Caco-2 (cell line): ENCODE data around the gene ARSA. TPM values are rescaled to one million over a fixed set of nuclear protein-coding genes. Genes with fewer than 3 reads are reported as not detected.

Experiments
- BruUV-seq: library from RNA; stranded (reverse); fragments of 400-500 nt; replicated peaks from 2 replicates; lab custom pipeline; 2021; lab: Mats Ljungman, UMichigan
- CTCF ChIA-PET: fragments of 300-600 bp; sonication (Branson Sonifier 250); formaldehyde crosslinking; loops from one replicate; lab custom pipeline; 2022; ENCODE audit warnings: antibody characterized with exemption; lab: Charles Lee
- POLR2A ChIA-PET: fragments of 300-600 bp; sonication (Branson Sonifier 250); formaldehyde crosslinking; loops from one replicate; lab custom pipeline; 2022; ENCODE audit warnings: antibody characterized with exemption; lab: Charles Lee
- DNase-seq, 2 experiments: peaks; one replicate each; pipeline versions ENCODE4 v3.0.0 to v3.0.0-alpha.2; 2020 to 2022
- H3K27me3 ChIP-seq: replicated peaks from 2 replicates; pipeline ENCODE4 v1.6.0; 2011; ENCODE audit warnings: low read length; ENCODE audit not compliant: control insufficient read depth, insufficient read depth
- H3K36me3 ChIP-seq: 2 replicates; pipeline ENCODE4 v1.5.1; 2011; ENCODE audit warnings: low read length; ENCODE audit not compliant: control insufficient read depth, insufficient read depth
- H3K4me1 ChIP-seq: fragments of 250-450 bp; sonication (Bioruptor Pico); 2 replicates; pipeline ENCODE4 v1.5.1; 2020; ENCODE audit warnings: mild to moderate bottlenecking
- H3K4me3 ChIP-seq: 2 replicates; pipeline ENCODE4 v1.5.1; 2011; ENCODE audit warnings: low read depth, mild to moderate bottlenecking, control low read depth, low read length
- H3K9me3 ChIP-seq: fragments of 250-450 bp; sonication (Bioruptor Pico); 2 replicates; pipeline ENCODE4 v1.5.1; 2020; ENCODE audit warnings: mild to moderate bottlenecking, moderate library complexity
- H3K27ac Mint-ChIP-seq: one replicate; pipeline ENCODE4 v1.8.0; 2022; ENCODE audit warnings: mixed read lengths; ENCODE audit not compliant: unreplicated experiment
- H3K27me3 Mint-ChIP-seq: one replicate; pipeline ENCODE4 v1.8.0; 2022; ENCODE audit warnings: mixed read lengths; ENCODE audit not compliant: insufficient read depth, unreplicated experiment
- H3K36me3 Mint-ChIP-seq: one replicate; pipeline ENCODE4 v1.8.0; 2022; ENCODE audit warnings: mild to moderate bottlenecking, mixed read lengths; ENCODE audit not compliant: insufficient read depth, unreplicated experiment
- H3K4me1 Mint-ChIP-seq: one replicate; pipeline ENCODE4 v1.8.0; 2022; ENCODE audit warnings: low read depth, mixed read lengths; ENCODE audit not compliant: unreplicated experiment
- H3K4me3 Mint-ChIP-seq: one replicate; pipeline ENCODE4 v1.8.0; 2022; ENCODE audit warnings: mild to moderate bottlenecking, moderate library complexity, mixed read lengths; ENCODE audit not compliant: unreplicated experiment
- H3K9me3 Mint-ChIP-seq: one replicate; pipeline ENCODE4 v1.8.0; 2022; ENCODE audit warnings: mixed read lengths; ENCODE audit not compliant: unreplicated experiment
- intact Hi-C: fragments of 100-400 bp; cut with micrococcal nuclease; formaldehyde crosslinking; loops from one replicate; pipeline ENCODE4 v1.10.0; 2022; ENCODE audit not compliant: unreplicated experiment
- total RNA-seq: library from RNA; stranded (reverse); gene quantifications from 2 replicates; pipeline ENCODE4 v1.2.3, GENCODE V29; 2022
- TF ChIP-seq, protein P1 (sequence below), 2 experiments: fragments of 200-600 bp in 1 of 2; IDR thresholded peaks; 1 replicate in 1 of 2; 2 replicates in 1 of 2; pipeline versions ENCODE4 v1.5.1 to v1.8.0; 2011 to 2022; ENCODE audit warnings: antibody characterized with exemption in 1 of 2, control low read depth in 1 of 2, inconsistent platforms in 1 of 2, low read depth in 1 of 2, low read length in 1 of 2, mild to moderate bottlenecking in 1 of 2, moderate library complexity in 1 of 2; ENCODE audit not compliant: insufficient read depth in 1 of 2, severe bottlenecking in 1 of 2, unreplicated experiment in 1 of 2

ARSA gene
- total RNA-seq, 1 experiment from 2014 or later = 11.5 TPM

DNA sequence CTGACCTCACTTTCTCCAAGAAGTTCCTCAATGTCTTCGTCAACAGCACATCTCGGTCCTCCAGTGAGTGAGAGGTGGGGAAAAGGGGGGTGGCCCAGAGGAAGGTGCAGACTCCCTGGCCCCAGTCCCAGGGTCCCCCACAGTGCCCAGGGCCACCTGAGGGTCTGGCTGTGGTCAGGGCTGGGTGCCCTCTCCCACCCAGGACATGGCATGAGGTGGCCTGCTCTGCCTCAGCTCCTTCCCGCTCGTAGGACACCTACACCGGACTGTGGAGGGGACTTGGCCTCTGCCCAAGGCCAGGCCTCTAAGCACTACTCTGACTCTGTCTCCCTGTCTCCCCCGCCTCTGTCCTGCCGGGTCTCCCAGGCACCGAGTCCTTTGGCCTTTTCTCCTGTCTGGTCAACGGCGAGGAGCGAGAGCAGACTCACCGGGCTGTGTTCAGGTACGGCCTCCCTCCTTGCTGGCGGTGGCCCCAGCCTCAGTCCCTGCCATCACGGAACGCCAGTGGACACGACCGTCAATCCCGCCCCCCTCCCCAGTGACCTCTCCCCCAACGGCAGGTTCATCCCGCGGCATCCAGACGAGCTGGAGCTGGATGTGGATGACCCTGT is 22.8 kb downstream of the ARSA start:
- POLR2A ChIA-PET = no interaction called here
- Histone ChIP-seq H3K9me3 (no peaks in the 10 kb centered on the region), H3K27me3 (no peaks in the 10 kb centered on the region), H3K4me3 (no peak overlapping the region), H3K36me3 (no peaks in the 10 kb centered on the region), H3K4me1 (no peaks in the 10 kb centered on the region; the same call in 1 of the 2 replicates)
- BruUV-seq = no TSS peak
- Mint-ChIP-seq H3K4me3 (no peak overlapping the region), H3K27me3 (peaks cover 6% of the 10 kb centered on the region), H3K9me3 (no peaks in the 10 kb centered on the region), H3K4me1 (peaks cover under 1% of the 10 kb centered on the region), H3K27ac (no peak overlapping the region), H3K36me3 (no peaks in the 10 kb centered on the region)
- intact Hi-C loops = no loop called here
- CTCF ChIA-PET = no interaction called here
- TF ChIP-seq, protein P1, sequence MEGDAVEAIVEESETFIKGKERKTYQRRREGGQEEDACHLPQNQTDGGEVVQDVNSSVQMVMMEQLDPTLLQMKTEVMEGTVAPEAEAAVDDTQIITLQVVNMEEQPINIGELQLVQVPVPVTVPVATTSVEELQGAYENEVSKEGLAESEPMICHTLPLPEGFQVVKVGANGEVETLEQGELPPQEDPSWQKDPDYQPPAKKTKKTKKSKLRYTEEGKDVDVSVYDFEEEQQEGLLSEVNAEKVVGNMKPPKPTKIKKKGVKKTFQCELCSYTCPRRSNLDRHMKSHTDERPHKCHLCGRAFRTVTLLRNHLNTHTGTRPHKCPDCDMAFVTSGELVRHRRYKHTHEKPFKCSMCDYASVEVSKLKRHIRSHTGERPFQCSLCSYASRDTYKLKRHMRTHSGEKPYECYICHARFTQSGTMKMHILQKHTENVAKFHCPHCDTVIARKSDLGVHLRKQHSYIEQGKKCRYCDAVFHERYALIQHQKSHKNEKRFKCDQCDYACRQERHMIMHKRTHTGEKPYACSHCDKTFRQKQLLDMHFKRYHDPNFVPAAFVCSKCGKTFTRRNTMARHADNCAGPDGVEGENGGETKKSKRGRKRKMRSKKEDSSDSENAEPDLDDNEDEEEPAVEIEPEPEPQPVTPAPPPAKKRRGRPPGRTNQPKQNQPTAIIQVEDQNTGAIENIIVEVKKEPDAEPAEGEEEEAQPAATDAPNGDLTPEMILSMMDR (IDR thresholded peaks at IDR 0.05; ENCODE audit: insufficient read depth in 1 of 2, low read depth in 1 of 2, low read length in 1 of 2, severe bottlenecking in 1 of 2, unreplicated experiment in 1 of 2) = no peak
- no peak for DNase-seq

DNA sequence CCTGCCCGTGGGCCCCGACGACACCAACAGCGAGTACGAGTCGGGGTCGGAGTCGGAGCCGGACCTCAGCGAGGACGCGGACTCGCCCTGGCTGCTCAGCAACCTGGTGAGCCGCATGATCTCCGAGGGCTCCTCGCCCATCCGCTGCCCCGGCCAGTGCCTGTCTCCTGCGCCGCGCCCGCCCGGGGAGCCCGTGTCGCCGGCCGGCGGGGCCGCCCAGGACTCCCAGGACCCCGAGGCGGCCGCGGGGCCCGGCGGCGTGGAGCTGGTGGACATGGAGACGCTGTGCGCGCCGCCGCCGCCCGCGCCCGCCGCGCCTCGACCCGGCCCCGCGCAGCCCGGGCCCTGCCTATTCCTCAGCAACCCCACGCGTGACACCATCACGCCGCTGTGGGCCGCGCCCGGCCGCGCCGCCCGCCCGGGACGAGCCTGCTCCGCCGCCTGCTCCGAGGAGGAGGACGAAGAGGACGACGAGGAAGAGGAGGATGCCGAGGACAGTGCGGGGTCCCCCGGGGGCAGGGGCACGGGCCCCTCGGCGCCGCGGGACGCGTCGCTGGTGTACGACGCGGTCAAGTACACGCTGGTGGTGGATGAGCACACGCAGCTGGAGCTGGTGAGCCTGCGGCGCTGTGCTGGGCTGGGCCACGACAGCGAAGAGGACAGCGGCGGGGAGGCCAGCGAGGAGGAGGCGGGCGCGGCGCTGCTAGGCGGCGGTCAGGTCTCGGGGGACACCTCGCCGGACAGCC is 23.5 kb downstream of the ARSA start:
- no peak overlapping the region for H3K4me3 Mint-ChIP-seq
- DNase-seq = no peak
- peaks cover 7% of the 10 kb centered on the region for H3K4me1 Mint-ChIP-seq
- ChIA-PET POLR2A (no interaction called here), CTCF (no interaction called here)
- H3K36me3 Mint-ChIP-seq = no peaks in the 10 kb centered on the region
- TF ChIP-seq, protein P1 (IDR thresholded peaks at IDR 0.05; ENCODE audit: insufficient read depth in 1 of 2, low read depth in 1 of 2, low read length in 1 of 2, severe bottlenecking in 1 of 2, unreplicated experiment in 1 of 2) = no peak
- no TSS peak for BruUV-seq
- H3K9me3 ChIP-seq = no peaks in the 10 kb centered on the region
- H3K4me3 ChIP-seq = no peak overlapping the region
- no peaks in the 10 kb centered on the region for H3K9me3 Mint-ChIP-seq
- no peaks in the 10 kb centered on the region for H3K36me3 ChIP-seq
- H3K27me3 Mint-ChIP-seq = peaks cover 7% of the 10 kb centered on the region
- H3K27ac Mint-ChIP-seq = no peak overlapping the region
- H3K4me1 ChIP-seq = peaks cover 5% of the 10 kb centered on the region
- intact Hi-C loops = no loop called here
- no peaks in the 10 kb centered on the region for H3K27me3 ChIP-seq

DNA sequence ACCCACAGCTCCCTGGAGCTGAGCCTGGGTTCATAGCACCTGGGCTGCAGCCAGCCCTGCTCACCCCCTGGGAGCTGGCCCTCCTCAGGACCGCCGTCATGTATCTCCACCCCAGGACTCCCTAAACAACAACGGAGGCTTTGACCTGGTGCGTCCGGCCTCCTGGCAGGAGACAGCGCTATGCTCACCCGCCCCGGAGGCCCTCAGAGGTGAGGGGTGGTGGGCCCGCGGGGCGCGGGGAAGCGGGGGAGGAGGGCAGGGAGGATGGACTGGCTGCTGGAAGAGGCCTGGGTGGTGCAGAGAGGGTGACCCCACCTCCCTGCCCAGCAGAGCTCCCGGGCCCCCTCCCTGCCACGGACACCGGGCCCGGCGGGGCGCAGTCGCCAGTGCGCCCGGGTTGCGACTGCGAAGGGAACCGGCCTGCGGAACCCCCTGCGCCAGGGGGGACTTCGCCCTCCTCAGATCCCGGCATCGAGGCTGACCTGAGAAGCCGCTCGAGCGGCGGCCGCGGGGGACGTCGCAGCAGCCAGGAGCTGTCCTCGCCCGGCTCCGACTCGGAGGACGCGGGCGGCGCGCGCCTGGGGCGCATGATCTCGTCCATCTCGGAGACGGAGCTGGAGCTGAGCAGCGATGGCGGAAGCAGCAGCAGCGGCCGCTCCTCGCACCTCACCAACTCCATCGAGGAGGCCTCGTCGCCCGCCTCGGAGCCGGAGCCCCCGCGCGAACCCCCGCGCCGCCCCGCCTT is 24.3 kb downstream of the ARSA start:
- Mint-ChIP-seq H3K27ac (no peak overlapping the region), H3K36me3 (no peaks in the 10 kb centered on the region), H3K4me3 (no peak overlapping the region), H3K27me3 (peaks cover 7% of the 10 kb centered on the region), H3K9me3 (no peaks in the 10 kb centered on the region), H3K4me1 (peaks cover 7% of the 10 kb centered on the region)
- H3K4me1 ChIP-seq = peaks cover 5% of the 10 kb centered on the region
- TF ChIP-seq, protein P1 (IDR thresholded peaks at IDR 0.05; ENCODE audit: insufficient read depth in 1 of 2, low read depth in 1 of 2, low read length in 1 of 2, severe bottlenecking in 1 of 2, unreplicated experiment in 1 of 2) = no peak
- no peaks in the 10 kb centered on the region for H3K9me3 ChIP-seq
- BruUV-seq = no TSS peak
- ChIA-PET POLR2A (no interaction called here), CTCF (no interaction called here)
- H3K36me3 ChIP-seq = no peaks in the 10 kb centered on the region
- intact Hi-C loops = no loop called here
- DNase-seq = no peak
- no peak overlapping the region for H3K4me3 ChIP-seq
- no peaks in the 10 kb centered on the region for H3K27me3 ChIP-seq
